ENCODE data around the gene GJC2.
A peak's percentile ranks its signal among the peaks of the same experiment; 100 is the strongest.

The GJC2 gene

DNA sequence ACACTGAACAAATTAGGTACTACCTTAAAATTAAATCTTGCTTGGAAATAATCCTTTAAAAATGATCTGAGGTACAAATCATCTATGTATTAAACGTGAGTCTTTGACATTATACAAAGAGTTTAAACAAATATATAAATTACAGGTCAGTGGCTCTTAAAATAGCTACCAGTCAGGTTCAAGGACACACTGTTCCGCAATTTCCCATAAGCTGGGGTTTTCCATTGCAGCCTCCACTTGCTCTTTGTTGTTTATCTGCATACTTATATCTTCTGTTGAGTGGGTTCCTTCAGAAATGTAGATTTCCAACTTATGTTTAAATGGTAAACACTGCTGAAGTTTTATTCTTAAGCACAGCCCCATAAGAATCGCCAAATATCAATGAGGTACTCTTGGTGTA, 34.9 kb upstream of the GJC2 start:
- DNase-seq, result no peak

DNA sequence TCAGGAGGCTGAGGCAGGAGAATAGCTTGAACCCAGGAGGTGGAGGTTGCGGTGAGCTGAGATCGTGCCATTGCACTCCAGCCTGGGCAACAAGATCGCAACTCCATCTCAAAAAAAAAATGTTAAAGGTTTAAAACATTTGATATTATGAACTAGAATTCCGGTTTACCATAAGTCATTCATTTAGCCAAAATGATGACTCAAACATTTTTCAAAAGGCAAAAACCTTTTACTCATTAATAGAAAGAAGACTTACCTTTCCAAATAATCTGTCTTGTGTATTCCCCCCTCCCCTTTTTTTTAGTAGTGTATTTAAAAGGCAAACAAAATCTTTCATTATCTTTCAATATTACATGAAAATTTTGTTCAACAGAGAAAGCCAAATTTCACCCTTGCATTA, 32.4 kb upstream of the GJC2 start:
- DNase-seq, result no peak

DNA sequence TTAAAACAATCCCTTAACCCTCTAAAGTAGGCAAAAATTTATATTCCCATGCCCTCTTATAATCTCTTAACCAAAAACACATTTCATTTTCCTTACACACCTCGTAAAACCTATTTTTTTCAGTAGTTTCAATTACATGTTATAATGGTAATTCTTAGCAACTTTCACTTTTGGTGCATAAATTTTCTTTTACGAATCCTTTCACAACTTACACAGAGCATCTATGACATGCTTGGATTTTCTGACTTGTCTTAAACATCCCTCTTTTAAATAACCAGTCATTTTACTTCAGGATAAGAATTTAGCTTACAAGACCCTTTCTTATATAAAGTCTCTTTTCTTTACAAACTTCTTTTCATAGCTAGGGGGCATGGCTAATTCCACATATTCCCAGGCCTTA, 31.7 kb upstream of the GJC2 start:
- no peak for DNase-seq

DNA sequence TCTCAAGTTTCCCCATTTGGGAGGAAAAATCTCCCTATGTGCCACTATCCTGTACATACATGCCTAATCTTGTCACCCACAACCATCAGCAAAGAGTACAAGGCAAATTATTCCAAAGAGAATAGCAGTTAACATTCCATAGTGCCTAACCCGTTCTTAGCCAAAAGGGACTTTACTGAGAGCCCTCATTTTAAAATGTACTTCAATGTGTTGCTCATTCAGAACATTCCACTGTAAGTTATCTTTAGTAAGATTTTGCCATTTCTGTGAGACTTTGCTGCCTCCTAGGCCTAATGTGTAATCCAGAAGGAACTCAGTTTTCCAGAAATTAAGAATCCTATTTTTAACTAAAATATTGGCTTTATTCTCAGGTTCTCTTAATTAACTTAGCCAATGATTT, 29.4 kb upstream of the GJC2 start:
- no peak for DNase-seq

DNA sequence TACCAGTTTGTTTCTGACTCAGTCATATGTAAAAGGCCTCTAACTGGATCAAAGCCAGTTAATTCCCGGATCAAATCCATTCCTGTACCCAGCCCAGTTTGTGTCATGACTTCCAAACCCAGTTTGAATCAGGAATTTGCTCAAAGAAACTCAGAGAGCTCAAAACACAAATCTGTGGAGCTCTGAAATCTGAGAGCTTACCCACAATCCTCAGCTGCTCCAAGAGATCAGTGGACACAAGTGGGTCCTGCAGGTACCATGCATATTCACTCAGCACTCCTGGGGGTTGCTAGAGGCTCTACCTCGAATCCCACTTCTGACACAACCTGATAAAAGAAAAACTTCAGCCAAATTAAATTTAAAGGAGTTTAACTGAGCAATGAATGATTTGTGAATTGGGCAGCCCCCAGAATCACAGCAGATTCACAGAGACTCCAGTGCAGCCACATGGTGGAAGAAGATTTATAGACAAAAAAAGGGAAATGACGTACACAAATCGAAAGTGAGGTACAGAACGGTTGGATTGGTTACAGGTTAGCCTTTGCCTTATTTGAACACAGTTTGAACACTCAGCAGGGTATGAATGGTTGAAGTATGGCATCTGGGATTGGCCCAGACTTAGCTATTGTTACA, 28.8 kb upstream of the GJC2 start:
- DNase-seq, result no peak

DNA sequence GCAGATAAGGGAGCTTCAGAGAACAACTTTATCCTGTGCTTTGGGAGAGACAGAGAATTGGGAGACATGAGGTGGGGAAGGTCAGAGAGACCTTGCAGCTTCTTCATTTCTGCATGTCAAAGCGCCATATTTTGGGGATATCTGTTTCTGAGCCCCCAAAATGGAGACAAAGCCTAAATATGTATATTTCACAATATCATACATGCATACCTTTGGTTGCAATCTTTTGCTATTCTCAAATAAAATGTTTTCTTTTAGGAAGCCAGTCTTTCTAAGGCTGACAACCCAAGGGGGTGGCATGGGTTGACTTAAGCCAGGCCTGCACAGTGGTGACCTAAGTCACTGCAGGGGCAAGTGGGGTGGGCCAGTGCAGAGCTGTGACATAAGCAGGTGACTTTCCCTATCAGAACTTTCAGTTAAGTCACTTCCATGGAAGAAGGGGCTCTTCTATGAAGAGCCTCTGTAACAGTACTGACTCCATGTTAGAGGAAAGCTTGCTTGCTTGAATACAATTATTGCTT, 26.7 kb upstream of the GJC2 start:
- no peak for DNase-seq

DNA sequence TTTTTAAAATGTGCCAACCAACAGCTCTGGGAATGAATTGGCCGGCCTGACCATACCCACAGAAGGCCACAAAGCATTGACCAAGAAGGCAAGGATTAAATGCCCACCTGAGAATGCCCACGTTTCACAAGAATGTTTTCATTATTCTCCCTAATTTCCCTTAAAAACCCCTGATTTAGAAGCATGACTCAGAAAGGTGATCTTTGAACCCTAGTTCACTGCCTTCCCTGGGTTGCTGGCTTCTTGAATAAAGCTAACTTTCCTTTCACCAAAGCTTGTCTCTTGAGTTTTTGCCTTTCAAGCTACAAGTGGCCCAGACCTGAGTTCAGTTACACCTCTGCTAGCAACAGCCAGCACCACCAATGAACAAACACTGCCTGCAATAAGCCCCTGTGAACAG, 26.2 kb upstream of the GJC2 start:
- DNase-seq, result no peak

DNA sequence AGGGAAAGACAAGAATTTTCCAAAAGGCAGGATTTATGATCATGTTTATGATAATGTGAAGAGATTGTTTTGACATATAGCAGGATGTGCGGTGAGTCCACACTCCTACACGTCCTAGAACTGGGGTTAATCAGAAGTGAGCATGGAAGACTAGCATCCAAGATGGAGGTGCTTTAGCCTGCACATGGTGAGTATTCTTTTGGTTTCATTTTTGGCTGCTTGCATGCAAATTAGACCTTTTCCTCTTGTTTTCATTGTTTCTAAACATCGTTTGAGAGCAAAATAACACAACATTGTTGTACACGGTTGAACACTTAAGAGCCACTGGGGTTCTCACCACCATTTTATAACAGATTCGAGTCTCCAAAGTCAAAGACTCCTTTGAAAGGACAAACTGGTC, 24.5 kb upstream of the GJC2 start:
- no peak for DNase-seq

DNA sequence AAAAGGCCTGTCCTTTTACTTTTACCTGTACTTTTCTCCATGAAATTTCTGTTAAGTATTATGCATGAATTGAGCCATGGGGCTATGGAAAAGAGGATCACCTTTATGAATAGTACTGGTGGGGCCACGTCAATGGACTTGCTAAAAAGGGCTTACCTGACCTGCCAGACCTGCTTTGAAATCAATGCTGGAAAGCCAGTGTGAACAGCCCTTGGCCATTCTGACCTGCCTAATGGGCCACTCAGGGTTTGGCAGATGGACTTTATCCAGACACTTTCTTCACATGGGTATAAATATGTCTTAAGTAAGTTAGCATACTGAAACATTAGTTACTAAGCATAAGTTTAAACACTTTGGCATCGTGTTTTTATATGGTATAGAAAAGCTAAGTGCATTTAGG, 18.0 kb upstream of the GJC2 start:
- no peak for DNase-seq

DNA sequence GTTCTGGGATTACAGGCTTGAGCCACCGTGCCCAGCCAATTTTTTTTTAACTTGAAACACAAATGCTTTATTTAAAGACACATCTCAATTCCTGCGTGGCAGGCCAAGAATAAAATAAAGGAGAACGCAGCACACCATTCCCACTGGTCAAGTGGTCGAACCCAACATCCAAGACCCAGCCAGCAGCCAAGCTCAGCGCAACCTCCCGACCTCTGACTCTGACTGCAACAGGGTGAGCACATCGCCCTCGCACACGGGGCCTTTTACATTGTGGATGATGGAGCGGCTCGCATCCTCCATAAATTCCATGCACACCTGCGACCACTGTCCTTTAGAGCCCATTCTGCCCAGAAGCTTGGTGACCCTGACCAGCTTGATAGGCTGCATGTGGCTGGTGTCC, 15.1 kb upstream of the GJC2 start:
- DNase-seq, result no peak

DNA sequence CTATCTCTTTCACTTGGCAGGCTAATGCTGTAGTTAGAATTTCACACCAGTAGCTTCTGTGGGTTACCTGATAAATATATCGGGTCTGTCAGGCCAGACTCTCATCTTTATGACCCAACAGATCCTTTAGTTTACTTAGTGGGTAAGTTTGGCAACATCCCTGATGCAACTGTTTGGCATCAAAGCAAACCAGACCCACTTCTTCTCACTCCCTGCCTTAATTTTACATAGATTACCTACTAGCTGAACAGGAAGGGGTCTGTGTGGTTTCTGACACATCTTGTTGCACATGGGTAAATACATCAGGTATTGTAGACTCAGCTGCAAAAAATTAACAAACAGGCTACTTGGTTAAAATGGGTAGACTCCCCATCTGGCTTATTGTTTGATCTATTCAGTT, 12.8 kb upstream of the GJC2 start:
- DNase-seq, result no peak

DNA sequence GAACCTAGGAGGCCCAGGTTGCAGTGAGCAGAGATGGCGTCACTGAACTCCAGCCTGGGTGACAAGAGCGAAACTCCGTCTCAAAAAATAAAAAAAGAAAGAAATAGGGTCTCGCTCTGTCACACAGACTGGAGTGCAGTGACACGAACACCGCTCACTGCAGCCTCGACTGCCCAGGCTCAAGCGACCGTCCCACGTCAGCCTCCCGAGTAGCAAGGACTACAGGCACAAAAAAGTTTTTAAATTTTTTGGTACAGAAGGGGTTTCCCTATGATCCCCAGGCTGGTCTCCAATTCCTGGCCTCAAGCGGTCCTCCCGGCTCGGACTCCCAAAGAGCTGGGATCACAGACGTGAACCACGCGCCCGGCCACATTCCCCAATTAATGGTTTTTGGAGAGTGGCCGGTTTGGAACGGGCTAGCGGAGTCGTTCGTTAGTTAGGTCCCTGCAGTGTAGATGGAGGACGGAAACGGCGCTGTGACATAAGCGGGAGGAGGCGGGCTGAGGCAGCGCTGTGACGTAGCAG, 10.3 kb upstream of the GJC2 start:
- DNase-seq, result no peak

DNA sequence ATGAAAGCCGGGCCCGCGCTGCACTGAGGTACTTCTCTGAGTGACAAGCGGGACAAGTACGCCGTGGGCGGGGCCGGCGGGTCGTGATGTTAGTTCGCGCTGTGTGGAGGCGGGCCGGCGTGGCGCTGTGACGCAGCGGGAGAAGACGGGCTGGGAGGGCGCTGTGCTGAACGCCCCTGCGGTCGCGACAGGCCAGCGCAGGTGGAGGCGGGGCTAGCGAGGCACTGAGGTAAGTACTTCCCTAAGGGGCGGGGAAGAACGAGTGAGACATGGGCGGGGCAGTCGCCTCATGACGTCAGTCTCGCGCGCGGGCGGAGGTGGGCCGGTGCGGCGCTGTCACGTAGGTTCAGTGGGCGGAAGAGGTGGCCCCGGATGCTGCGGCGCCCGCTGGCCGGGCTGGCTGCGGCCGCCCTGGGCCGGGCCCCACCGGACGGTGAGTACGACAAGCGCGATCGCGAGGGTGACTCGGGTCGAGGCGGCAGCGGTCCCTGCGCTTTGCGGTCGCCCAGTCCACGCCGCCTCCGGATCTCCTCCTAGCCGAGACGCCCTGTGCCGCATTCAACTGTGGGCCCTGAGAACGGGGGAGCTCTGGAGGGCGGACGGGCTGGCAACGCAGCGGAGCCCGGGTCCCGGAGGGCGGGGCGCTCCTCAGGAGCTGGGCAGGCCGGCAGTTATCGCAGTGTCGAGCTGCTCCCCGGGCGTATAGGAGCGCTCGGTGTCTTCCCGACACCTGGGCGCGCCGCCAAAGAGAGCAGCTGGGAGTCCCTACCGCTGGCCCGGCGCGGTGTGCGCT, 9.6 kb upstream of the GJC2 start, which contains the start of gene GUK1:
GUK1 (plus strand) TSS at position 349 of the 793 bp plus-strand sequence; CDS start at position 373, 24 bp downstream.
- peak; percentile 99 for DNase-seq

DNA sequence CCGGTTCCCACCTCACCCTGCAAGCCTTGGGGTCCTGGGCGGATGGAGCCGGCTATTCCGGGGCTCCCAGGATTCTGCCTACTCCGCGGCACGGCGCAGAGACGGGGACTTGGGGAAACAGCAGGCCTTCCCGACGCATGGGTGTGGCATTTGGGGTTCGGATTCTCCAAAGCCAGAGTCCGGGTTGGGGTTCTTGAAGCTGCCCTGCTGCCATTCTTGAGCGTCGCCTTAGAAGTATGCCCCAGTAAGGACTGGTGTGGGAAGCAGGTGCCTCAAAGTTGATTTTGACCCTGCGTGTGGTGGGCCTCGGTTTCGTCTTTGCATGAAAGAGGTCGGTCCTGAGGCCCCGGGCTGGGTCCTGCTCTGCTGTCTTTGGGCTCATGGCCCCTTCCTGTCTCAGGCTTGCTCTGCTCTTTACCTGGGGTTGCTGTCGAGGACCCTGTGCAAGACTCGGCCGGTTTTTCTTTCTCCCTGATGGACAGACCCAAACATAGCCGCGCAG, 9.0 kb upstream of the GJC2 start:
- DNase-seq, result no peak

DNA sequence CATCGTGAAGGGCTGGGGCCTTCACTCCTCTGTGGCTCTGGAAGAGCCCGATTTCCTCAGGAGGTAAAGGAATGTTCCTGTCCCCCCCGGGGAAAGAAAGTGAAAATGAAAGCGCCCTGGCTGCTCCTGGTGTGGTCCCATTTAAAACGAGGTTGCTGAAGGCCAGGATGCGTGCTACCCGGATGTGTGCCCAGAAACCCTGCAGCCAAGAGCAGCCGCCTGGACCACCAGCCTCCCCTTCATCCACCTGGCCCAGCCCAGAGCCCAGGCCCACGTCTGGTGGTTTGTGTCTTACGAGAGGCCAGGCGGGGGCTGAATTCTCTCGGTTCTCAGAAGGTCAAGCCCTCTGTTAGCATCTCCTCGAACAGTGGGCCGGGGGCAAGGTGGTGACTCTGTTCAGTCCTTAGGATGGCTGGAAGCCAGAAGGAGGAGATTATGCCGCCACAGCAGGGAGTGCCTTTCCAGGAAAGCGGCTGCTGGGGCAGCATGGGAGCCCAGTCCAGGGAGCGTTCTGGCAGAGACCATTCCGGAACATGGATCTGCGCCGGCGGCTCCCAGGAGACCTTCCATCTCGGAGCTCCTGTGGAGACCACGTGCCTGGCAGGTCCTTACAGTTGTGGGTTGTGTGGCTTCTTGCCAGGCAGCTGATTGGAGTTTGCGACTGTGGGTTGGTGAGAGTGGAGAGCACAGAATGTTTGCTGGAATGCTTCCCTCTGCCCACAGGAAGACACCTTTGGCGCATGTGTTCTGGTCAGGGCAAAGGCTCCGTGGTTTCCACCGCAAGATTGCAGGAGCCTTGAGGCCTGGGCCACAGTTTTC, 8.3 kb upstream of the GJC2 start:
- peak; percentile 43 for DNase-seq

DNA sequence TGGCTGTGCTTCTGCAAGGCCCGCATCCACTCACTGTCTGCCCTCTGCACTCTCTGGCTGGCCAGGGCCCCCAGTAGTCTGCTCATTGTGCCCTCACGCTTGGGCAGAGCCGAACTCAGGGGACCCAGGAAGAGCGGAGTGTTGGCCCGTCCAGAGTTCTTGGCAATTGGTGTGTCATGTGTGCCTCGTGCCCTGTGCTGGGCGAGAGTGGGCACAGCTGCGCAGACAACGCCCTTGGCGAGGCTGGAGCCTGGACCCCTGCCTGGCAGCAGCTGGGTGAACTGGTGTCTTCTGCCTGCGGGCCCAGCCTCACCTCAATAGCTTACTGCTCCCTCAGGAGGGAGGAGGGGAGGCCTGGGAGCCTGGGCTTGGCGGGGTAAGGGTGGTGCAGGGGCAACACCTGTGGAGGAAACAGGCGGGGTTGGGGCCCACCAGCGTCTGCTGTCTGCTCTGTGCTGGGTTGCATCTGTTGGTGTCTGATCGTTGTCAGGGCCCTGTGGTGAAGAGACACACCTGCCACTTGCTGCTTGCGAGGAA, 7.5 kb upstream of the GJC2 start:
- DNase-seq, result no peak

DNA sequence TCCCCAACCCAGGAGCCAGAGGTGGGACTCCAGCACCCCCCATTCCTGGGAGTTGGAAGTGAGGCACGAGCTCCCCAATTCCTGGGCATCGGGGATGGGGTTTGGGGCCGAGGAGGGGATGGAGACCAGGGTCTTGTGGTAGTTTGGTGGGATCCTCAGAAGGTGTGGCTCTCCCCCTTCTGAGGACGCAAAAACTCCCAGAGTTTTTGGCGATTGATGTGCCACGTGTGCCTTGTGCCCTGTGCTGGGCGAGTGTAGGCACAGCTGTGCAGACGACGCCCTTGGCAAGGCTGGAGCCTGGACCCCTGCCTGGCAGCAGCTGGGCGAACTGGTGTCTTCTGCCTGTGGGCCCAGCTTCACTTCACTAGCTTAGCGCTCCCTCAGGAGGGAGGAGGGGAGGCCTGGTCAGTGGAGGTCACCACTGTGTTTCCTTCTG, 7.0 kb upstream of the GJC2 start:
- no peak for DNase-seq

DNA sequence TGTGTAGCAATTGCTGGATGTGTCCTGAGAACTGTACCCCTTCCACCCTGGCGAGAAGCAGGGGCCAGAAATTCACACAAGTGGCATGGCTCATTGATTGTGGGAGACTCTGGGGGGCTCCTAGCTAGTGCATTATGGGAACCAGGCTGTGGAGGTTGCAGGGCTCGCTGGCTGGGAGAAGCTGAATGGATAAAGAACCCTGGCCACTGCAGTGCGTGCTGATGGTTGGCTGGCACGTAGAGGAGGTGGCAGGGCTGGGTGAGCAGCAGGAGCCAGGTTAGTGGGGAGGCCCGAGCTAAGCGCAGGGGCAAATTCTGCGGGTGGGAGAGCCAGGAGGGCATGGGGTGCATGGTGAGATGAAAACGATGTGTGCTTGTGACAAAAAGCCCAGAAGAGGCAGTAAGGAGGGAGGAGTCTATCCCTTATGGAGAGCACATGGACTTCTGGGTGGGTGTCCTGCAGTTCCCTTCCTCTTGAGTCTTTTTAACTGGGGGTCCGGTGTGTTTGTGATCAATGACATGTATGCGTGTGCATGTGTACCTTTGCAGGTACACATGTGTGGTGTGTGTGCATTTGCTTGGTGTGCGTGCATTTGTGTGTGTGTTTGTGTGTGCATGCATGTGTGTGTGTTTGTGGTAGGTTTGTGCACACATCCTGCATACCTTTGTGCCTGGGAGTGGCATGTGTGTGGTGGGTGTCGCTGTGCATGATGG, 6.1 kb upstream of the GJC2 start:
- DNase-seq, result no peak

DNA sequence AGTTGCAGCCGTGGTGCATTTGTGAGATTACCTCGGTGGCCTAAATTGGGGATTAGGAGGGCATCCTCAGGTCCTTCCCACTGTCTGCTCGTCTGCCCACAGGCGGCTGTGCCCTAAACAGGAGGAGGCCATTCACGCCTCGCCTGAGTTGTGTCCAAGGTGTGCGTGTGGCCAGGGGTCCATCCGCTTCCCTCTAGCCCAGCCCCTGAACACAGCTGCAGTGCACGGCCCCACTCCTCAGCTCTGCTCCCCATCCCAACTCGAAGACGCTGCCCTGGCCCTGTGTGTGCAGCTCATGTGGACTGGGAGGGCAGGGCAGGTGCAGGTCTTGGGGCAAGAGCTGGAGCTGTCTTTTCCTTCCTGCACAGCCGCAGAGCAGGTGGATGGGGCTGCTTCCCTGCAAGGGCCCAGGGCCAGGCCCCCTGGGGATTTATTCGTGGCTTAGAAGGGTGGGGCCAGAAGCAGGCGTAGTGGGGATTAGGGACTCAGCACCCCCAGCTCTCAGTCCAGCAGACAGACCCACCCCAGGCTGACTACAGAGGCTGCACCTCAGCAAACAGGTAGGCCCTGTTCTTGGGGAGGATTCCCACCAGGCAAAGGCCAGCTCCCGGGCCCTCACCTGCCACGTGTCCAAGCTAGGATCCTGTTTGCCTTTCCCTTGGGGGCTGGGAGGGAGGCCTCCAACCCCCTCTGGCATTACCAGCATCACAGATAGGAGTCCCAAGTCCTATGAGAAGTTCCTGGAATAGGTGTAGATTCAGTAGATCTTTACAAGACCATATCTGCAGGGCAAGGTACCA, 5.3 kb upstream of the GJC2 start:
- no peak for DNase-seq

DNA sequence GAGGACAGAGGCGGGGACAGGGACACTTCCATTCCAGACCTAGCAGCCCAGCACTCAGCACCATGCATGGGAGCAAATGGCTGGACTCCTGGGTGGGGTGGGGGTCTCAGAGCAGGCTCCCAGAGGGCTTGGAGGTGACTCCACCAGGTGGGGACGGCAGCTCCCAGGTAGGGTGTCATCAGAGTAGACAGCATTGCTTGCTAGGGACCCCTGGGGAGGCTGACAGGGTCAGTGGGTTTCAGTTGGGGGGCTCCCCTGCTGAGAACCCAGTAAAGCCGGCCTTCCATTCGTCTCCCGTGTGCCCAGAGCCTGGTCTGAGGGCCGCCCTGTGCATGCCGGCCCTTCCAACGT, 4.8 kb upstream of the GJC2 start:
- DNase-seq, result no peak
